NB4 (cell line): ENCODE measurements around the gene IQCH.

Experiments
- DNase-seq: peaks from one replicate; pipeline ENCODE4 v3.0.0; 2010; ENCODE audit warnings: low read depth
- H3K4me3 ChIP-seq: one replicate; pipeline ENCODE4 v1.5.1; 2011; ENCODE audit warnings: mild to moderate bottlenecking, low read depth, low read length, moderate library complexity
- MYC ChIP-seq: IDR thresholded peaks from 2 replicates; pipeline ENCODE4 v1.6.1; 2011; ENCODE audit warnings: low read depth, low read length
- POLR2A ChIP-seq: IDR thresholded peaks from 2 replicates; pipeline ENCODE4 v1.6.1; 2011; ENCODE audit warnings: mild to moderate bottlenecking; ENCODE audit not compliant: insufficient read length; ENCODE audit errors: extremely low read depth
- TF ChIP-seq, protein P1 (sequence below): IDR thresholded peaks from 2 replicates; pipeline ENCODE4 v1.6.1; 2011; ENCODE audit warnings: low read depth, low read length
- TF ChIP-seq, protein P2 (sequence below): IDR thresholded peaks from one replicate; pipeline ENCODE4 v1.5.1; 2012; ENCODE audit warnings: low read depth, low read length

IQCH gene

DNA sequence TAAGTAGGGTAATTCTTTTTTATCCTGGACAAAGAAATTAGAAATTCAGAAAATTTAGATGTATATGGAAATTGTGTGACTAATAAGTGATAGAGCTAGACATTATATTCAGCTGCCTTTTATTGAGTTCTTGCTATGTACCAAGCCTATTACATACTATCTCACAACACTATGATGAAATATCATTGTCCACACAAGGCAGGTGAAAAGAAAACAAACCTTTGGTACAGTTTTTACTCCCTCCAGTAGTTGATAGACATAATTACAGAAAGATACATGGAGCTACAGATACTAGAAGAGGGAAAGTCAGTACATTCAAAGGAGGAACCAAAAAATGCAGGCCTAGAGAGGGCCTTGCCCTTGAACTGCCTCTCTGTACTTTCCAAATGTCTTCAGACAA lies 4.8 kb downstream of the IQCH start:
- DNase-seq = no peak
- TF ChIP-seq POLR2A (no peak), MYC (no peak)
- TF ChIP-seq, protein P1, sequence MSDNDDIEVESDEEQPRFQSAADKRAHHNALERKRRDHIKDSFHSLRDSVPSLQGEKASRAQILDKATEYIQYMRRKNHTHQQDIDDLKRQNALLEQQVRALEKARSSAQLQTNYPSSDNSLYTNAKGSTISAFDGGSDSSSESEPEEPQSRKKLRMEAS = no peak
- TF ChIP-seq, protein P2, sequence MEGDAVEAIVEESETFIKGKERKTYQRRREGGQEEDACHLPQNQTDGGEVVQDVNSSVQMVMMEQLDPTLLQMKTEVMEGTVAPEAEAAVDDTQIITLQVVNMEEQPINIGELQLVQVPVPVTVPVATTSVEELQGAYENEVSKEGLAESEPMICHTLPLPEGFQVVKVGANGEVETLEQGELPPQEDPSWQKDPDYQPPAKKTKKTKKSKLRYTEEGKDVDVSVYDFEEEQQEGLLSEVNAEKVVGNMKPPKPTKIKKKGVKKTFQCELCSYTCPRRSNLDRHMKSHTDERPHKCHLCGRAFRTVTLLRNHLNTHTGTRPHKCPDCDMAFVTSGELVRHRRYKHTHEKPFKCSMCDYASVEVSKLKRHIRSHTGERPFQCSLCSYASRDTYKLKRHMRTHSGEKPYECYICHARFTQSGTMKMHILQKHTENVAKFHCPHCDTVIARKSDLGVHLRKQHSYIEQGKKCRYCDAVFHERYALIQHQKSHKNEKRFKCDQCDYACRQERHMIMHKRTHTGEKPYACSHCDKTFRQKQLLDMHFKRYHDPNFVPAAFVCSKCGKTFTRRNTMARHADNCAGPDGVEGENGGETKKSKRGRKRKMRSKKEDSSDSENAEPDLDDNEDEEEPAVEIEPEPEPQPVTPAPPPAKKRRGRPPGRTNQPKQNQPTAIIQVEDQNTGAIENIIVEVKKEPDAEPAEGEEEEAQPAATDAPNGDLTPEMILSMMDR = no peak
- no peak overlapping the region for H3K4me3 ChIP-seq

DNA sequence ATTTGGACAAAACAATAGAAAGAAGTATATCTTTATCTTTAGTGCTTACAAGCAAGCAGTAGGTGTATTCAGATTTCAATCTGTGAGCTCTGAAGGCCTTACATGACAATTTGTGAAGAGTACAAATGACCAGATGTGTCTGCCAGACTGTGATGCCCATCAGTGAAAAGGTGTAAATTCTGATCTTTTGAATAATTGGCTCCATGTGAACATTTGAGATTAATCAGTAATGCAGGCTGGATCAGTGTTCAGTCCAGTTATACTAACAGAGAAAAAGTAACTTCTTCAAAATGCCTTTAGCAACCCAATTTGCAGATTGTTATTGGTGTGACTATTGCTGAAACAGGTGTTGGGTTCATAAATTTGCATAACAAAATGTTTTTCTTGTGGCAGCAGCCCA lies 5.2 kb downstream of the IQCH start:
- H3K4me3 ChIP-seq = no peak overlapping the region
- DNase-seq = no peak
- no peak for TF ChIP-seq POLR2A

DNA sequence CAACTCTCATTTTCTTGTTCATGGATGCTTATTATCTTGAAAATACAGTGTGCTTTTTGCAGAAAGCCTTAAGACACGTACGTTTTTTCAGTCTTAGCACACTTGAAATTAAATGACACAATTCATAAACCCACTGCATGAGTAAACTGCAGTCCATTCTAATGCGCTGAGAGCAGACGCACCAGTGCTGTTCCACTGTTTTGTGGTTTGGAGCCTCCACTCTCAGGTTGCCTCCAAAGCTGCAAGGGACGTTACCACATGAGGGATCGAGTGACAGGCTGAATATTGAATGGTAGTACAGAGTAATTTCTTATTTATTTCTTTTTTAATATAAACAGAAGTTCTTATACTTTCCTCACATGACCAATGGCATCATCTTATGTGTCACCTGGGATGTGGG lies 12.3 kb downstream of the IQCH start:
- no peak overlapping the region for H3K4me3 ChIP-seq
- TF ChIP-seq, protein P1 = no peak
- TF ChIP-seq MYC = no peak
- no peak for TF ChIP-seq POLR2A
- TF ChIP-seq, protein P2 = no peak
- no peak for DNase-seq

DNA sequence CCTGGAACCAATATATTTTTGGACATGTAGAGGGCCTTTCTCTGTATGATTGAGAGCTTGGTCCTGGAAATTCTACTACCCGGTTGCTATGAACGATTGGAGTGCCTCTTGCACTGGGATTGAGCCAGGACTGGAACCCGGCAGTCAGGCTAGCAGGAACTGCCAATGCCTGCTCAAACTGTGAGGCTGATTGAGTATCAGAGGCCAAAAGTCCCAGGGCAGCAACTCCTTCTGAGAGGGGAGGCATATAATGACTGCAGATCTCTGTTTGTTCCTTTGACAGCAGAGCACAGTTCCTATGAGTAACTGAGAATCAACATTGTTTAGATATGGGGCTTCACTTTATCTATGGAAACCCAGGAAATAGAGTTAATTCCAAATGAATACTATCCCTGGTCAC lies 12.9 kb downstream of the IQCH start:
- no peak overlapping the region for H3K4me3 ChIP-seq
- no peak for DNase-seq
- TF ChIP-seq, protein P1 = no peak
- TF ChIP-seq, protein P2 = no peak
- TF ChIP-seq MYC (no peak), POLR2A (no peak)

DNA sequence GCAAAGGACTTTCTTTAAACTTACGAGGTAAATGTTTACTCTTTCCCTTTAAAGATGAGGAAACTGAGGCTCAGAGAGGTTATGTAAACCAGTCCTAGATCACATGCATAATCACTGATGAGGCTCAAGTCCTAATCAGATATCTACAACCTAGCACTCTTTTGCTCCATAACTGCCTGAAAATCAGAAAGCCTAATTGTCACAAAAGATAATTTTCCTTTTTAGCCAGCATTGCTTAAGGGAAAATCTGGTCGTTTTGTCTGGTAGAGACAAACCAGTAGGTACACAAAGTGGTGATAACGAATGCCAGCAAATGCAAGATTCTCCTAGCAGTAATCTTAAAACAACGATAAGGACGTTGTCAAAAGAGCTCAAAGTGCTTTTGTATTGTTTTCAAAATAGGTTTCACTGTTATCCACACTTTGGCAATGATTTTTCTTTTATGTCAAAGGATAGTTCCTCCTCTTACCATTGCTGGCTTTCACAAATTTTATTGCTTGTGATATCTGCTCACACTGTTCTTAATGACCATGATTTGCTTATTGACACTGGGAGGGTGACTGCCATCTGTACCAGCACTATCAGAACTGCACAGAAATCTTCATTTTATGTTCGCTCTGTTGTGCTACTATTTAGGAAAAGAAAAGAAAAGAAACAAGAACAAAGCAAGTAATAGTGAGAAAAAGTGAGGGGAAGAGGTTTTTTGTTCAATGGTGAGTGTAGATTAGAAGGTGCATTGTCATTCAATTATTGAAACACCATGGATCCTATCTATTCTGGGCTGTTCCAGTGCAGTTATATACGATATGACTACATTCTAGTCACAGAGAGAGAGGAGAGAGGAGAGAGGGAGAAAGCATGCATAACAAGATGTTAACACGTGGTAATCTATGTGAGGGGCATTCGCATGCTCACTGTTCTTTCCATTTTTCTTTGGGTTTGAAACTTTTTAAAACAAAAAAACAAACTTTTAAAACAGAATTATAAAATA lies 13.7 kb downstream of the IQCH start:
- no peak for DNase-seq
- TF ChIP-seq POLR2A (no peak), MYC (no peak)
- TF ChIP-seq, protein P1 = no peak
- TF ChIP-seq, protein P2 = no peak
- H3K4me3 ChIP-seq = no peak overlapping the region

DNA sequence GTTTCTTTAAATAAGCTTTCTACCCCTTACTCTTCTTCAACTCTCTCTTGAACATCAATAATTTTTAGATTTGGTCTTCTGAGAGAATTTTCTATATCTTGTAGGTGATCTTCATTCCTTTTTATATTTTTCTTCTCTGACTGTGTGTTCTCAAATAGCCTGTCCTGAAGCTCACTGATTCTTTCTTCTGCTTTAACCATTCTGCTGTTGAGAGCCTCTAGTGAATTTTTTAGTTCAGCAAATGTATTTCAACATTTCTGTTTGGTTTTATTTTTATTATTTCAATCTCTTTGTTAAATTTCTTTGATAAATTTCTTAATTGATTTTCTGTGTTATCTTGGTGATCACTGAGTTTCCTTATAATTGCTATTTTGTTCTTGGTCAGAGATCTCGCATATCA lies 19.6 kb downstream of the IQCH start:
- TF ChIP-seq MYC (no peak), POLR2A (no peak)
- TF ChIP-seq, protein P2 = no peak
- TF ChIP-seq, protein P1 = no peak

More for the DNA sequence above, 19.6 kb downstream of the IQCH start:
- no peak overlapping the region for H3K4me3 ChIP-seq
- DNase-seq = no peak
